Ovary (tissue), 3 donors: ENCODE results near the gene MACO1.

ENCODE experiments used
- CTCF ChIP-seq, 3 donors: fragments of 450-650 bp in 2 of 3; fragments of 200-600 bp in 1 of 3; IDR thresholded peaks; one replicate each; pipeline versions ENCODE4 v1.5.1 to v1.8.0; 2016 to 2022; ENCODE audit warnings: antibody characterized with exemption in 3 of 3, mild to moderate bottlenecking in 1 of 3
- POLR2A ChIP-seq: fragments of 450-650 bp; IDR thresholded peaks from one replicate; pipeline ENCODE4 v1.6.1; 2017; ENCODE audit warnings: antibody characterized with exemption, mild to moderate bottlenecking, moderate library complexity
- donor health status: DM: no; HTN: no; CAD: no.

GRCh38 chr1:25527226-25527846 lies 96.6 kb downstream of the MACO1 start:
- no peak for TF ChIP-seq POLR2A
- no peak for TF ChIP-seq CTCF (IDR thresholded peaks at IDR 0.05)
